ENCODE data around the gene ITFG1. TPM values are rescaled to one million over a fixed set of nuclear protein-coding genes. Genes with fewer than 3 reads are reported as not detected.

ITFG1 gene
- total RNA-seq, 2 experiments from 2014 or later: 16.5 to 16.7 TPM

DNA sequence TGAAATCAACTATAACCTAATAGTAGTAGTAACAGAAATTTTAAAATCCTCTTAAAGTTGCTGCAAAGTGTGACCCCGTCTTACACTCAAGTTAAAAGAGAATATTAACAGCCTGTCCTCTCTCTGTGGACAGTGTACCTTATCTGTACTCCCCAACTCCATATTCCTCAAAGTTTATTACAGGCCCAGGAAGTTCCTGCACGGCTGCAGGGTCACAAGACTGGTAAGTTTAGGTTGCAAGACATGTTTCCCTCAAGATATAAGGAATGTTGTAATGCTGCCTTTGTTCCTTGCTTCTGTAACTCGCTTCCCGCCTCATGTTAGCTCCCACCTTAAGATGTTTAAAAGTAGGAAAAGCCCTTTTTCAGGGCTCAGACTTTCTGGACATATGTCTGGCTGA lies 72.2 kb downstream of the ITFG1 start:
- H3K4me1 Mint-ChIP-seq (ENCODE audit: low read depth): peaks cover 12% of the 10 kb centered on the region
- TF ChIP-seq CTCF (IDR thresholded peaks at IDR 0.05): no peak
- POLR2A ChIA-PET: no interaction called here
- DNase-seq: no peak
- H3K27me3 Mint-ChIP-seq: no peaks in the 10 kb centered on the region
- ATAC-seq: no peak
- H3K36me3 Mint-ChIP-seq (ENCODE audit: low read depth): peaks cover 8% of the 10 kb centered on the region
- CTCF ChIA-PET: no interaction called here
- H3K27ac Mint-ChIP-seq: no peak overlapping the region
- no peaks in the 10 kb centered on the region for H3K9me3 Mint-ChIP-seq
- intact Hi-C loops (cut with micrococcal nuclease): no loop called here
- no peak overlapping the region for H3K4me3 Mint-ChIP-seq

- no peak overlapping the region for H3K27ac Mint-ChIP-seq
- H3K27me3 Mint-ChIP-seq: no peaks in the 10 kb centered on the region
- ChIA-PET POLR2A (no interaction called here), CTCF (no interaction called here)
- intact Hi-C loops (cut with micrococcal nuclease): no loop called here
- H3K4me1 Mint-ChIP-seq (ENCODE audit: low read depth): peaks cover 4% of the 10 kb centered on the region
- TF ChIP-seq CTCF (IDR thresholded peaks at IDR 0.05): no peak
- H3K4me3 Mint-ChIP-seq: no peak overlapping the region
- peaks cover 8% of the 10 kb centered on the region for H3K36me3 Mint-ChIP-seq (ENCODE audit: low read depth)
- no peak for ATAC-seq
- H3K9me3 Mint-ChIP-seq: no peaks in the 10 kb centered on the region
- no peak for DNase-seq
Measured at GRCh38 chr16:47387026-47387734, 73.7 kb downstream of the ITFG1 start.

- no peak for DNase-seq
- ChIA-PET CTCF (no interaction called here), POLR2A (no interaction called here)
- H3K4me3 Mint-ChIP-seq: no peak overlapping the region
- H3K9me3 Mint-ChIP-seq: no peaks in the 10 kb centered on the region
- no peak for ATAC-seq
- H3K27ac Mint-ChIP-seq: no peak overlapping the region
- peaks cover 8% of the 10 kb centered on the region for H3K36me3 Mint-ChIP-seq (ENCODE audit: low read depth)
- no peak for TF ChIP-seq CTCF (IDR thresholded peaks at IDR 0.05)
- H3K4me1 Mint-ChIP-seq (ENCODE audit: low read depth): no peaks in the 10 kb centered on the region
- no peaks in the 10 kb centered on the region for H3K27me3 Mint-ChIP-seq
- intact Hi-C loops (cut with micrococcal nuclease): no loop called here
Measured at GRCh38 chr16:47386201-47386718, 74.6 kb downstream of the ITFG1 start.

DNA sequence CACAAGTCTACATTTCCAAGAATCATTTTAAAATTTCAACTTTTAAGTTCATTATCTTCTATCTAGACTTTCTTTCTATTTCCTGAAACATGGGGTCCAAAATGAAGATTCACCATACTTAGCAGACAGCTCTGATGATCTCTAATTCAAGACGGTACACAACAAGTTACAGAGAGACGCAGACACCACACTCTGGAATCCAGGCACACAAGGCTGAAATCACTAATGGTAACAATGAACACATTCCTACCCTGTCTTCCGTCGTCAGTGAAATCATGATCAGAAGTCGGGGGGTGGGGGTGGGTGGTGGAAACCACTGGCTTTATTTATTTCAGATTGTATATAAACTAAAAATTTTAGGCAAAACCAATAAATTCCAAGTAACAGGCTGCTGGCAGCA lies 78.5 kb downstream of the ITFG1 start:
- CTCF ChIA-PET: no interaction called here
- intact Hi-C loops (cut with micrococcal nuclease): no loop called here
- H3K9me3 Mint-ChIP-seq: no peaks in the 10 kb centered on the region
- H3K36me3 Mint-ChIP-seq (ENCODE audit: low read depth): peaks cover 8% of the 10 kb centered on the region
- POLR2A ChIA-PET: no interaction called here
- H3K4me3 Mint-ChIP-seq: no peak overlapping the region
- ATAC-seq: no peak
- no peak for DNase-seq
- H3K27me3 Mint-ChIP-seq: no peaks in the 10 kb centered on the region
- no peak overlapping the region for H3K27ac Mint-ChIP-seq
- TF ChIP-seq CTCF (IDR thresholded peaks at IDR 0.05): no peak
- H3K4me1 Mint-ChIP-seq (ENCODE audit: low read depth): no peaks in the 10 kb centered on the region

- H3K4me3 Mint-ChIP-seq: no peak overlapping the region
- peaks cover 19% of the 10 kb centered on the region for H3K36me3 Mint-ChIP-seq (ENCODE audit: low read depth)
- no peaks in the 10 kb centered on the region for H3K9me3 Mint-ChIP-seq
- ChIA-PET CTCF (interaction anchor here (0.6 kb wide), 1 partner anchor 13 kb away, joined by 3 read pairs; no protein-coding TSS in a partner anchor), POLR2A (no interaction called here)
- no peak overlapping the region for H3K27ac Mint-ChIP-seq
- H3K4me1 Mint-ChIP-seq (ENCODE audit: low read depth): no peaks in the 10 kb centered on the region
- ATAC-seq: no peak
- intact Hi-C loops (cut with micrococcal nuclease): no loop called here
- TF ChIP-seq CTCF (IDR thresholded peaks at IDR 0.05): no peak
- no peak for DNase-seq
- no peaks in the 10 kb centered on the region for H3K27me3 Mint-ChIP-seq
Measured at GRCh38 chr16:47377154-47377553, 83.7 kb downstream of the ITFG1 start.

Measured in activated CD8-positive, alpha-beta T cell treated with anti-CD3 and anti-CD28 coated beads for 36 hours (primary cell).